ENCODE measurements around the gene SNX5.

The SNX5 gene

GRCh38 chr20:17959257-17959627 lies 9.4 kb downstream of the SNX5 start:
- no peaks in the 10 kb centered on the region for H3K9me2 ChIP-seq (replicated peaks; ENCODE audit: insufficient read depth, low read length)
- H3K9me3 ChIP-seq (ENCODE audit: insufficient read depth, low read length) = no peaks in the 10 kb centered on the region
- H4K20me1 ChIP-seq (ENCODE audit: low read depth, low read length) = peaks cover 85% of the 10 kb centered on the region
- peaks cover 40% of the 10 kb centered on the region for H3K36me3 ChIP-seq (ENCODE audit: low read length)
- H3K4me2 ChIP-seq (ENCODE audit: low read depth, low read length, poor library complexity, severe bottlenecking) = peak overlapping the region; percentile 42
- no peak overlapping the region for H3K4me3 ChIP-seq (ENCODE audit: insufficient read depth, low read length, poor library complexity, severe bottlenecking)
- TF ChIP-seq CTCF (IDR thresholded peaks at IDR 0.05; ENCODE audit: insufficient read depth, low read length, poor library complexity, severe bottlenecking) = no peak
- no peak for TF ChIP-seq EZH2phosphoT487 (conservative IDR thresholded peaks at IDR 0.05; ENCODE audit: low read length)
- no peak overlapping the region for H2AFZ ChIP-seq (ENCODE audit: low read depth, low read length, severe bottlenecking)
- H3K27ac ChIP-seq (ENCODE audit: low read depth, low read length) = peak overlapping the region; percentile 17
- no peaks in the 10 kb centered on the region for H3K27me3 ChIP-seq (ENCODE audit: low read length)
- H3F3A ChIP-seq (ENCODE audit: insufficient read depth) = peaks cover 73% of the 10 kb centered on the region
- peak overlapping the region; percentile 3; the same call in 1 of the 2 replicates for H3K9ac ChIP-seq (ENCODE audit: low read length)
- peaks cover 100% of the 10 kb centered on the region for H3K79me2 ChIP-seq (ENCODE audit: insufficient read depth, low read length)

- H3K27ac ChIP-seq (ENCODE audit: low read depth, low read length) = peak overlapping the region; percentile 17
- no peak overlapping the region for H2AFZ ChIP-seq (ENCODE audit: low read depth, low read length, severe bottlenecking)
- H3K27me3 ChIP-seq (ENCODE audit: low read length) = no peaks in the 10 kb centered on the region
- no peak overlapping the region for H3K4me3 ChIP-seq (ENCODE audit: insufficient read depth, low read length, poor library complexity, severe bottlenecking)
- H3K79me2 ChIP-seq (ENCODE audit: insufficient read depth, low read length) = peaks cover 100% of the 10 kb centered on the region
- peaks cover 40% of the 10 kb centered on the region for H3K36me3 ChIP-seq (ENCODE audit: low read length)
- no peaks in the 10 kb centered on the region for H3K9me2 ChIP-seq (replicated peaks; ENCODE audit: insufficient read depth, low read length)
- peaks cover 73% of the 10 kb centered on the region for H3F3A ChIP-seq (ENCODE audit: insufficient read depth)
- TF ChIP-seq CTCF (IDR thresholded peaks at IDR 0.05; ENCODE audit: insufficient read depth, low read length, poor library complexity, severe bottlenecking) (no peak), EZH2phosphoT487 (conservative IDR thresholded peaks at IDR 0.05; ENCODE audit: low read length) (no peak)
- H4K20me1 ChIP-seq (ENCODE audit: low read depth, low read length) = peaks cover 85% of the 10 kb centered on the region
- no peaks in the 10 kb centered on the region for H3K9me3 ChIP-seq (ENCODE audit: insufficient read depth, low read length)
- peak overlapping the region; percentile 42 for H3K4me2 ChIP-seq (ENCODE audit: low read depth, low read length, poor library complexity, severe bottlenecking)
- peak overlapping the region; percentile 3; the same call in 1 of the 2 replicates for H3K9ac ChIP-seq (ENCODE audit: low read length)
Observed at GRCh38 chr20:17958373-17959256, 10.0 kb downstream of the SNX5 start.

GRCh38 chr20:17957505-17958363 lies 10.9 kb downstream of the SNX5 start:
- H3K27ac ChIP-seq (ENCODE audit: low read depth, low read length) = peak overlapping the region; percentile 17; the same call in 1 of the 2 replicates
- no peaks in the 10 kb centered on the region for H3K9me2 ChIP-seq (replicated peaks; ENCODE audit: insufficient read depth, low read length)
- H3K4me3 ChIP-seq (ENCODE audit: insufficient read depth, low read length, poor library complexity, severe bottlenecking) = no peak overlapping the region
- peaks cover 46% of the 10 kb centered on the region for H3K36me3 ChIP-seq (ENCODE audit: low read length)
- H2AFZ ChIP-seq (ENCODE audit: low read depth, low read length, severe bottlenecking) = no peak overlapping the region
- no peak overlapping the region for H3K9ac ChIP-seq (ENCODE audit: low read length)
- no peaks in the 10 kb centered on the region for H3K27me3 ChIP-seq (ENCODE audit: low read length)
- H4K20me1 ChIP-seq (ENCODE audit: low read depth, low read length) = peaks cover 84% of the 10 kb centered on the region
- TF ChIP-seq EZH2phosphoT487 (conservative IDR thresholded peaks at IDR 0.05; ENCODE audit: low read length) = no peak
- no peak for TF ChIP-seq CTCF (IDR thresholded peaks at IDR 0.05; ENCODE audit: insufficient read depth, low read length, poor library complexity, severe bottlenecking)
- no peaks in the 10 kb centered on the region for H3K9me3 ChIP-seq (ENCODE audit: insufficient read depth, low read length)
- peak overlapping the region; percentile 42 for H3K4me2 ChIP-seq (ENCODE audit: low read depth, low read length, poor library complexity, severe bottlenecking)
- H3K79me2 ChIP-seq (ENCODE audit: insufficient read depth, low read length) = peaks cover 100% of the 10 kb centered on the region
- peaks cover 70% of the 10 kb centered on the region for H3F3A ChIP-seq (ENCODE audit: insufficient read depth)

Measured in SU-DHL-6 (cell line).